NOMO-1 treated with DMSO at 0.1 percent for 48 hours (cell line): Measurements from ENCODE around the gene TXNDC5.

ENCODE experiments used
- DNase-seq: peaks from one replicate; lab custom pipeline; 2025; ENCODE audit not compliant: unreplicated experiment; lab: John Stamatoyannopoulos, UW

Gene TXNDC5

GRCh38 chr6:7910654-7911344 is at the start of gene TXNDC5:
TSS of gene TXNDC5 (minus strand) at chr6:7910788. CDS start at chr6:7910776, 12 bp downstream.
- peak; percentile 46 for DNase-seq

GRCh38 chr6:7960141-7960540 is 49.6 kb upstream of the TXNDC5 start:
- DNase-seq = no peak

GRCh38 chr6:7959453-7959852 is 48.9 kb upstream of the TXNDC5 start:
- DNase-seq = no peak

GRCh38 chr6:7958464-7958863 is 47.9 kb upstream of the TXNDC5 start:
- DNase-seq = no peak

GRCh38 chr6:7956257-7956656 is 45.7 kb upstream of the TXNDC5 start:
- no peak for DNase-seq

- peak; percentile 64 for DNase-seq
These were observed 44.1 kb upstream of the TXNDC5 start for GRCh38 chr6:7954477-7955200.

GRCh38 chr6:7953753-7954152 is 43.2 kb upstream of the TXNDC5 start:
- DNase-seq = no peak

- DNase-seq = peak; percentile 2
These were observed 29.3 kb upstream of the TXNDC5 start for GRCh38 chr6:7939864-7940228.

- no peak for DNase-seq
These were observed 28.7 kb upstream of the TXNDC5 start for GRCh38 chr6:7939184-7939863.

- DNase-seq = peak; percentile 74
These were observed 28.1 kb upstream of the TXNDC5 start for GRCh38 chr6:7938562-7939183.

GRCh38 chr6:7933794-7934193 is 23.2 kb upstream of the TXNDC5 start:
- DNase-seq = no peak

GRCh38 chr6:7932625-7933024 is 22.0 kb upstream of the TXNDC5 start:
- no peak for DNase-seq

GRCh38 chr6:7924867-7925266 is 14.3 kb upstream of the TXNDC5 start:
- no peak for DNase-seq

- no peak for DNase-seq
These were observed 12.0 kb upstream of the TXNDC5 start for GRCh38 chr6:7922596-7922995.

- DNase-seq = no peak
These were observed 11.1 kb upstream of the TXNDC5 start for GRCh38 chr6:7921632-7922092.

GRCh38 chr6:7921046-7921445 is 10.5 kb upstream of the TXNDC5 start:
- no peak for DNase-seq

- DNase-seq = no peak
These were observed 9.8 kb upstream of the TXNDC5 start for GRCh38 chr6:7920425-7920824.

GRCh38 chr6:7919871-7920270 is 9.3 kb upstream of the TXNDC5 start:
- DNase-seq = no peak

- DNase-seq = no peak
These were observed 7.8 kb upstream of the TXNDC5 start for GRCh38 chr6:7918403-7918802.

- no peak for DNase-seq
These were observed 7.1 kb upstream of the TXNDC5 start for GRCh38 chr6:7917729-7918128.

- no peak for DNase-seq
These were observed 6.4 kb upstream of the TXNDC5 start for GRCh38 chr6:7916959-7917358.
